ENCODE results near the gene APBA2. TPM values are rescaled to one million over a fixed set of nuclear protein-coding genes. Genes with fewer than 3 reads are reported as not detected.

The APBA2 gene
- total RNA-seq, 2 donors from 2014 or later: 11.8 to 16.4 TPM

GRCh38 chr15:28986726-28987125 is 101.0 kb downstream of the APBA2 start:
- no peak for ATAC-seq
- no peak overlapping the region for H3K27ac Mint-ChIP-seq
- peaks cover 6% of the 10 kb centered on the region in 2 donors for H3K9me3 Mint-ChIP-seq
- H3K36me3 Mint-ChIP-seq: peaks cover 5 to 16% of the 10 kb centered on the region in 2 donors
- no peak for DNase-seq (ENCODE audit: low spot score in 2 of 2)

GRCh38 chr15:28987337-28987736 is 101.6 kb downstream of the APBA2 start:
- H3K9me3 Mint-ChIP-seq: peaks cover 6% of the 10 kb centered on the region in 2 donors
- ATAC-seq (peak; percentile 70 to 82), DNase-seq (ENCODE audit: low spot score in 2 of 2) (no peak)
- no peak overlapping the region for H3K27ac Mint-ChIP-seq
- H3K36me3 Mint-ChIP-seq: peaks cover 5 to 16% of the 10 kb centered on the region in 2 donors

GRCh38 chr15:28989239-28989830 is 103.6 kb downstream of the APBA2 start:
- ATAC-seq (peak; percentile 19 to 64), DNase-seq (ENCODE audit: low spot score in 2 of 2) (peak in 1 of 2 donors; percentile 39)
- peaks cover 6% of the 10 kb centered on the region in 2 donors for H3K9me3 Mint-ChIP-seq
- peaks cover 5 to 16% of the 10 kb centered on the region in 2 donors for H3K36me3 Mint-ChIP-seq
- no peak overlapping the region for H3K27ac Mint-ChIP-seq

- H3K36me3 Mint-ChIP-seq: peaks cover 5 to 16% of the 10 kb centered on the region in 2 donors
- ATAC-seq (no peak), DNase-seq (ENCODE audit: low spot score in 2 of 2) (no peak)
- H3K27ac Mint-ChIP-seq: no peak overlapping the region
- H3K9me3 Mint-ChIP-seq: peaks cover 6% of the 10 kb centered on the region in 2 donors
Measured at GRCh38 chr15:28989896-28990295, 104.1 kb downstream of the APBA2 start.

- Mint-ChIP-seq H3K36me3 (peaks cover 5 to 15% of the 10 kb centered on the region in 2 donors), H3K27ac (no peak overlapping the region), H3K9me3 (peaks cover 6% of the 10 kb centered on the region in 2 donors)
- ATAC-seq (no peak), DNase-seq (ENCODE audit: low spot score in 2 of 2) (no peak)
Measured at GRCh38 chr15:28990390-28990789, 104.6 kb downstream of the APBA2 start.

- peaks cover 5 to 9% of the 10 kb centered on the region in 2 donors for H3K36me3 Mint-ChIP-seq
- H3K9me3 Mint-ChIP-seq: peaks cover 6% of the 10 kb centered on the region in 2 donors
- ATAC-seq: no peak
- DNase-seq (ENCODE audit: low spot score in 2 of 2): no peak
- peak overlapping the region in 1 of 2 donors; percentile 70 for H3K27ac Mint-ChIP-seq
Measured at GRCh38 chr15:28991236-28992171, 105.7 kb downstream of the APBA2 start.

GRCh38 chr15:28992336-28992864 is 106.6 kb downstream of the APBA2 start:
- Mint-ChIP-seq H3K9me3 (peaks cover 0 to under 1% of the 10 kb centered on the region in 2 donors), H3K27ac (peak overlapping the region; percentile 23 to 77)
- ATAC-seq: no peak

GRCh38 chr15:28993051-28993719 is 107.4 kb downstream of the APBA2 start:
- Mint-ChIP-seq H3K9me3 (no peaks in the 10 kb centered on the region), H3K27ac (peak overlapping the region in 1 of 2 donors; percentile 77)
- no peak for ATAC-seq

More at GRCh38 chr15:28992336-28992864, 106.6 kb downstream of the APBA2 start:
- H3K36me3 Mint-ChIP-seq: peaks cover 0 to 1% of the 10 kb centered on the region in 2 donors
- DNase-seq (ENCODE audit: low spot score in 2 of 2): no peak

GRCh38 chr15:28993720-28994053 is 107.9 kb downstream of the APBA2 start:
- DNase-seq (ENCODE audit: low spot score in 2 of 2) (no peak), ATAC-seq (no peak)
- Mint-ChIP-seq H3K36me3 (no peaks in the 10 kb centered on the region), H3K9me3 (no peaks in the 10 kb centered on the region), H3K27ac (peak overlapping the region; percentile 44 to 77)

More at GRCh38 chr15:28993051-28993719, 107.4 kb downstream of the APBA2 start:
- no peaks in the 10 kb centered on the region for H3K36me3 Mint-ChIP-seq
- DNase-seq (ENCODE audit: low spot score in 2 of 2): no peak

- DNase-seq (ENCODE audit: low spot score in 2 of 2): peak; percentile 32 to 63
- Mint-ChIP-seq H3K9me3 (no peaks in the 10 kb centered on the region), H3K27ac (peak overlapping the region; percentile 74 to 77), H3K36me3 (no peaks in the 10 kb centered on the region)
- ATAC-seq: peak; percentile 86 to 92
Measured at GRCh38 chr15:28994142-28994830, 108.5 kb downstream of the APBA2 start.

GRCh38 chr15:28994831-28995596 is 109.2 kb downstream of the APBA2 start:
- peak overlapping the region; percentile 74 to 77 for H3K27ac Mint-ChIP-seq
- no peaks in the 10 kb centered on the region for H3K36me3 Mint-ChIP-seq
- DNase-seq (ENCODE audit: low spot score in 2 of 2) (no peak), ATAC-seq (no peak)
- no peaks in the 10 kb centered on the region for H3K9me3 Mint-ChIP-seq

- no peaks in the 10 kb centered on the region for H3K9me3 Mint-ChIP-seq
- no peaks in the 10 kb centered on the region for H3K36me3 Mint-ChIP-seq
- DNase-seq (ENCODE audit: low spot score in 2 of 2) (no peak), ATAC-seq (no peak)
- no peak overlapping the region for H3K27ac Mint-ChIP-seq
Measured at GRCh38 chr15:28995705-28996104, 109.9 kb downstream of the APBA2 start.

- ATAC-seq (no peak), DNase-seq (ENCODE audit: low spot score in 2 of 2) (no peak)
- H3K9me3 Mint-ChIP-seq: no peaks in the 10 kb centered on the region
- no peaks in the 10 kb centered on the region for H3K36me3 Mint-ChIP-seq
- peak overlapping the region in 1 of 2 donors; percentile 84 for H3K27ac Mint-ChIP-seq
Measured at GRCh38 chr15:28996289-28996688, 110.5 kb downstream of the APBA2 start.

GRCh38 chr15:28996953-28997352 is 111.2 kb downstream of the APBA2 start:
- DNase-seq (ENCODE audit: low spot score in 2 of 2) (no peak), ATAC-seq (no peak)
- no peaks in the 10 kb centered on the region for H3K9me3 Mint-ChIP-seq
- H3K27ac Mint-ChIP-seq: peak overlapping the region in 1 of 2 donors; percentile 84
- no peaks in the 10 kb centered on the region for H3K36me3 Mint-ChIP-seq

GRCh38 chr15:28997791-28998190 is 112.0 kb downstream of the APBA2 start:
- ATAC-seq: no peak
- Mint-ChIP-seq H3K36me3 (no peaks in the 10 kb centered on the region), H3K27ac (no peak overlapping the region), H3K9me3 (no peaks in the 10 kb centered on the region)
- DNase-seq (ENCODE audit: low spot score in 2 of 2): no peak

Measured in activated naive CD4-positive, alpha-beta T cell treated with anti-CD3 and anti-CD28 coated beads, Interleukin-2, amount 50 U/mL, for 72 hours (primary cell).